Chondrocyte (in vitro differentiated cells): ENCODE data around the gene PDILT. TPM values are rescaled to one million over a fixed set of nuclear protein-coding genes. Genes with fewer than 3 reads are reported as not detected.

Experiments
- DNase-seq: peaks from one replicate; pipeline ENCODE4 v3.0.0; 2021; ENCODE audit warnings: mixed read lengths, low spot score
- H3K27ac Mint-ChIP-seq: one replicate; pipeline ENCODE4 v1.8.0; 2021; ENCODE audit warnings: mild to moderate bottlenecking, moderate library complexity, mixed read lengths; ENCODE audit not compliant: unreplicated experiment
- H3K27me3 Mint-ChIP-seq: 2 replicates; pipeline ENCODE4 v1.8.0; 2021; ENCODE audit warnings: low read depth, mixed read lengths
- H3K36me3 Mint-ChIP-seq: 2 replicates; pipeline ENCODE4 v1.8.0; 2021; ENCODE audit warnings: low read depth, mixed read lengths
- H3K4me1 Mint-ChIP-seq: 2 replicates; pipeline ENCODE4 v1.8.0; 2021; ENCODE audit warnings: low read depth, mild to moderate bottlenecking, mixed read lengths
- H3K4me3 Mint-ChIP-seq: one replicate; pipeline ENCODE4 v1.8.0; 2021; ENCODE audit warnings: mild to moderate bottlenecking, moderate library complexity, mixed read lengths; ENCODE audit not compliant: unreplicated experiment
- H3K9me3 Mint-ChIP-seq: 2 replicates; pipeline ENCODE4 v1.8.0; 2021; ENCODE audit warnings: low read depth, mixed read lengths
- CTCF ChIP-seq: fragments of 200-600 bp; sonication (generic); IDR thresholded peaks from 2 replicates; pipeline ENCODE4 v1.5.0; 2021; ENCODE audit warnings: antibody characterized with exemption, mild to moderate bottlenecking, moderate library complexity
- total RNA-seq: library from RNA; stranded (reverse); gene quantifications from 3 replicates; pipeline ENCODE4 v1.2.1, GENCODE V29; 2021

PDILT gene
- total RNA-seq, 1 donor from 2014 or later, result not detected

- TF ChIP-seq CTCF, result no peak
- peaks cover 2% of the 10 kb centered on the region for H3K27me3 Mint-ChIP-seq
- no peaks in the 10 kb centered on the region for H3K4me1 Mint-ChIP-seq
- no peak overlapping the region for H3K27ac Mint-ChIP-seq
- no peak for DNase-seq
- no peak overlapping the region for H3K4me3 Mint-ChIP-seq
- no peaks in the 10 kb centered on the region for H3K36me3 Mint-ChIP-seq
- no peaks in the 10 kb centered on the region for H3K9me3 Mint-ChIP-seq
Observed at GRCh38 chr16:20329392-20330138, 75.0 kb downstream of the PDILT start.

GRCh38 chr16:20327444-20328041 is 77.0 kb downstream of the PDILT start, which contains the start of gene GP2:
Gene GP2, minus strand, starts transcription at chr16:20327513. Its CDS starts 1,082 bp downstream, at chr16:20326431.
- no peak for TF ChIP-seq CTCF
- no peaks in the 10 kb centered on the region for H3K9me3 Mint-ChIP-seq
- H3K4me3 Mint-ChIP-seq, result no peak within 1 kb of the TSS
- no peak within 1 kb of the TSS for H3K27ac Mint-ChIP-seq
- H3K27me3 Mint-ChIP-seq, result peaks cover 2% of the 10 kb centered on the region
- no peaks in the 10 kb centered on the region for H3K4me1 Mint-ChIP-seq
- no peaks in the 10 kb centered on the region for H3K36me3 Mint-ChIP-seq
- DNase-seq, result no peak

- H3K36me3 Mint-ChIP-seq, result no peaks in the 10 kb centered on the region
- no peak overlapping the region for H3K27ac Mint-ChIP-seq
- no peak for DNase-seq
- H3K4me1 Mint-ChIP-seq, result no peaks in the 10 kb centered on the region
- no peak for TF ChIP-seq CTCF
- H3K4me3 Mint-ChIP-seq, result no peak overlapping the region
- H3K27me3 Mint-ChIP-seq, result peaks cover 2% of the 10 kb centered on the region
- H3K9me3 Mint-ChIP-seq, result no peaks in the 10 kb centered on the region
Observed at GRCh38 chr16:20326321-20326720, 78.2 kb downstream of the PDILT start.

GRCh38 chr16:20325005-20325404 is 79.5 kb downstream of the PDILT start:
- TF ChIP-seq CTCF, result no peak
- H3K9me3 Mint-ChIP-seq, result no peaks in the 10 kb centered on the region
- no peak overlapping the region for H3K4me3 Mint-ChIP-seq
- no peaks in the 10 kb centered on the region for H3K36me3 Mint-ChIP-seq
- H3K27ac Mint-ChIP-seq, result no peak overlapping the region
- H3K4me1 Mint-ChIP-seq, result no peaks in the 10 kb centered on the region
- no peak for DNase-seq
- peaks cover 4% of the 10 kb centered on the region for H3K27me3 Mint-ChIP-seq

GRCh38 chr16:20323591-20324117 is 80.9 kb downstream of the PDILT start:
- no peaks in the 10 kb centered on the region for H3K9me3 Mint-ChIP-seq
- no peak overlapping the region for H3K27ac Mint-ChIP-seq
- H3K4me1 Mint-ChIP-seq, result no peaks in the 10 kb centered on the region
- H3K27me3 Mint-ChIP-seq, result peaks cover 3% of the 10 kb centered on the region
- no peak for TF ChIP-seq CTCF
- H3K36me3 Mint-ChIP-seq, result no peaks in the 10 kb centered on the region
- DNase-seq, result no peak
- H3K4me3 Mint-ChIP-seq, result no peak overlapping the region
